Fibroblast of villous mesenchyme (primary cell): Measurements from ENCODE around the gene ZFHX3. TPM values are rescaled to one million over a fixed set of nuclear protein-coding genes. Genes with fewer than 3 reads are reported as not detected.

Experiments used
- DNase-seq: peaks from one replicate; pipeline ENCODE4 v3.0.0-alpha.2; 2010; ENCODE audit warnings: low read depth
- H3K4me3 ChIP-seq: 2 replicates; pipeline ENCODE4 v1.5.1; 2011; ENCODE audit warnings: low read depth, mild to moderate bottlenecking, low read length
- CTCF ChIP-seq: IDR thresholded peaks from 2 replicates; pipeline ENCODE4 v1.5.1; 2012; ENCODE audit warnings: low read depth, mild to moderate bottlenecking, low read length; ENCODE audit not compliant: insufficient read depth
- total RNA-seq: library from RNA; depleted of rRNA; stranded (reverse); fragments of >200 nt; gene quantifications from 2 replicates; pipeline ENCODE4 v1.2.3, GENCODE V29; 2012

ZFHX3 gene
- total RNA-seq, 1 donor, result 3.9 TPM

GRCh38 chr16:72824761-72825160, 223.2 kb downstream of the ZFHX3 start:
- H3K4me3 ChIP-seq, result no peak overlapping the region
- no peak for DNase-seq
- no peak for TF ChIP-seq CTCF

GRCh38 chr16:72824027-72824426, 223.9 kb downstream of the ZFHX3 start:
- TF ChIP-seq CTCF, result no peak
- no peak overlapping the region for H3K4me3 ChIP-seq
- DNase-seq, result no peak

- TF ChIP-seq CTCF, result no peak
- no peak overlapping the region for H3K4me3 ChIP-seq
- DNase-seq, result peak; percentile 84
These were observed 226.6 kb downstream of the ZFHX3 start for GRCh38 chr16:72821185-72821950.

GRCh38 chr16:72819345-72819744, 228.6 kb downstream of the ZFHX3 start:
- no peak overlapping the region for H3K4me3 ChIP-seq
- no peak for TF ChIP-seq CTCF
- DNase-seq, result no peak

- DNase-seq, result no peak
- no peak overlapping the region for H3K4me3 ChIP-seq
- TF ChIP-seq CTCF, result peak; percentile 10
These were observed 229.6 kb downstream of the ZFHX3 start for GRCh38 chr16:72818236-72818845.

GRCh38 chr16:72815348-72816318, 232.3 kb downstream of the ZFHX3 start:
- no peak for DNase-seq
- no peak for TF ChIP-seq CTCF
- H3K4me3 ChIP-seq, result no peak overlapping the region
